Upper lobe of left lung (tissue), 6 donors: Measurements from ENCODE around the gene ECPAS. TPM values are rescaled to one million over a fixed set of nuclear protein-coding genes. Genes with fewer than 3 reads are reported as not detected.

Source experiments
- ATAC-seq, 2 donors: fragments of 200-7000 bp; cut with Tn5 transposase; one replicate each; pipeline ENCODE4 v1.9.1; 2022; ENCODE audit warnings: mild to moderate bottlenecking in 2 of 2, moderate library complexity in 2 of 2; ENCODE audit not compliant: low FRiP score in 2 of 2
- DNase-seq, 2 donors: peaks; one replicate each; pipeline ENCODE4 v3.0.0-alpha.2; 2019 to 2020
- H3K27ac ChIP-seq, 4 donors: fragments of 200-600 bp; sonication (generic); one replicate each; pipeline ENCODE4 v1.5.1; 2016 to 2019
- H3K27me3 ChIP-seq, 4 donors: fragments of 200-600 bp; sonication (generic); one replicate each; pipeline ENCODE4 v1.5.1; 2017 to 2019
- H3K36me3 ChIP-seq, 4 donors: fragments of 200-600 bp; sonication (generic); one replicate each; pipeline ENCODE4 v1.5.1; 2016 to 2019
- H3K4me1 ChIP-seq, 4 donors: fragments of 200-600 bp; sonication (generic); one replicate each; pipeline ENCODE4 v1.5.1; 2018 to 2019
- H3K4me3 ChIP-seq, 4 donors: fragments of 200-600 bp; sonication (generic); one replicate each; pipeline ENCODE4 v1.5.1; 2017 to 2019; ENCODE audit warnings: mild to moderate bottlenecking in 2 of 4, moderate library complexity in 1 of 4
- H3K9me3 ChIP-seq, 4 donors: fragments of 200-600 bp; sonication (generic); one replicate each; pipeline ENCODE4 v1.5.1; 2018 to 2019
- EP300 ChIP-seq, 4 donors: sonication (generic); formaldehyde crosslinking; IDR thresholded peaks; one replicate each; pipeline ENCODE4 v1.5.1; 2017; ENCODE audit warnings: antibody characterized with exemption in 4 of 4, control low read depth in 2 of 4
- POLR2A ChIP-seq, 4 donors: fragments of 450-650 bp; IDR thresholded peaks; one replicate each; pipeline ENCODE4 v1.5.1; 2016 to 2017; ENCODE audit warnings: antibody characterized with exemption in 4 of 4, mild to moderate bottlenecking in 2 of 4
- POLR2AphosphoS5 ChIP-seq, 2 donors: sonication (generic); formaldehyde crosslinking; IDR thresholded peaks; one replicate each; pipeline ENCODE4 v1.5.1; 2017; ENCODE audit warnings: antibody characterized with exemption in 2 of 2
- WGBS, 2 donors: methylation state at CpG; one replicate each; pipeline ENCODE4 v1.1.5; 2017 to 2018; 5-methylcytosine and 5-hydroxymethylcytosine counted together
- total RNA-seq, 6 donors: library from RNA; depleted of rRNA in 4 of 6; stranded (reverse); fragments of >200 nt in 4 of 6; gene quantifications; one replicate each; pipeline versions ENCODE4 v1.1.0 to v1.2.1, GENCODE V29; 2016 to 2021
- TF ChIP-seq, protein P1 (sequence below), 6 experiments: fragments of 450-650 bp in 4 of 6; fragments of 200-600 bp in 2 of 6; sonication (generic) in 2 of 6; IDR thresholded peaks; one replicate each; pipeline ENCODE4 v1.5.1; 2016 to 2019; ENCODE audit warnings: antibody characterized with exemption in 6 of 6
- donor health status: DM: no; HTN: no; CAD: no; lungs with moderate emphysema.
- donor health status: DM: no; HTN: yes; CAD: no; lungs with severe emphysema.

The ECPAS gene
- total RNA-seq, 6 donors from 2014 or later: 64.4 to 158 (median 83.3) TPM

DNA sequence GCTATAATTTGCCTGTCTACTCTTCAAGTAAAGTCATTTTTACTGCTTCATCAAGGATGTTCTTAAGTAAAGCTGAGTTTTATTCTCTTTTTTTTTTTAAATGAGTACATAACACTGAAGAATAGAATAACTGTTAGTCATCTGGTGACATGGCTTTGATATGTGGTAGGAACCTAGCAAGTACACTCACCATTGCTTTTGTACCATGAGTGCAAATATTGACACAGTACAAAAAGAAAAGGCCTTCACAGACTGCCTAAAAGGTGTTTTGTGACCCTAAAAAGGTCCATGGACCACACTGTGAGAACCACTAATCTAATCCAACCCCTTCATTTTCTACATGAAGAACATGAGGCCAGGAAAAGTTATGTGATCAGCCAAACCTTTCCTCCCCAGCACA lies 55.0 kb downstream of the ECPAS start:
- DNase-seq (no peak), ATAC-seq (no peak)
- Histone ChIP-seq H3K9me3 (no peaks in the 10 kb centered on the region), H3K36me3 (peaks cover 5 to 92% (median 31%) of the 10 kb centered on the region in 4 donors), H3K4me3 (no peak overlapping the region), H3K27ac (peak overlapping the region in 1 of 4 donors; percentile 20), H3K4me1 (no peaks in the 10 kb centered on the region), H3K27me3 (no peaks in the 10 kb centered on the region)
- TF ChIP-seq POLR2AphosphoS5 (IDR thresholded peaks at IDR 0.05) (no peak), POLR2A (IDR thresholded peaks at IDR 0.05) (no peak), EP300 (IDR thresholded peaks at IDR 0.05) (no peak)
- TF ChIP-seq, protein P1, sequence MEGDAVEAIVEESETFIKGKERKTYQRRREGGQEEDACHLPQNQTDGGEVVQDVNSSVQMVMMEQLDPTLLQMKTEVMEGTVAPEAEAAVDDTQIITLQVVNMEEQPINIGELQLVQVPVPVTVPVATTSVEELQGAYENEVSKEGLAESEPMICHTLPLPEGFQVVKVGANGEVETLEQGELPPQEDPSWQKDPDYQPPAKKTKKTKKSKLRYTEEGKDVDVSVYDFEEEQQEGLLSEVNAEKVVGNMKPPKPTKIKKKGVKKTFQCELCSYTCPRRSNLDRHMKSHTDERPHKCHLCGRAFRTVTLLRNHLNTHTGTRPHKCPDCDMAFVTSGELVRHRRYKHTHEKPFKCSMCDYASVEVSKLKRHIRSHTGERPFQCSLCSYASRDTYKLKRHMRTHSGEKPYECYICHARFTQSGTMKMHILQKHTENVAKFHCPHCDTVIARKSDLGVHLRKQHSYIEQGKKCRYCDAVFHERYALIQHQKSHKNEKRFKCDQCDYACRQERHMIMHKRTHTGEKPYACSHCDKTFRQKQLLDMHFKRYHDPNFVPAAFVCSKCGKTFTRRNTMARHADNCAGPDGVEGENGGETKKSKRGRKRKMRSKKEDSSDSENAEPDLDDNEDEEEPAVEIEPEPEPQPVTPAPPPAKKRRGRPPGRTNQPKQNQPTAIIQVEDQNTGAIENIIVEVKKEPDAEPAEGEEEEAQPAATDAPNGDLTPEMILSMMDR (IDR thresholded peaks at IDR 0.05): no peak

DNA sequence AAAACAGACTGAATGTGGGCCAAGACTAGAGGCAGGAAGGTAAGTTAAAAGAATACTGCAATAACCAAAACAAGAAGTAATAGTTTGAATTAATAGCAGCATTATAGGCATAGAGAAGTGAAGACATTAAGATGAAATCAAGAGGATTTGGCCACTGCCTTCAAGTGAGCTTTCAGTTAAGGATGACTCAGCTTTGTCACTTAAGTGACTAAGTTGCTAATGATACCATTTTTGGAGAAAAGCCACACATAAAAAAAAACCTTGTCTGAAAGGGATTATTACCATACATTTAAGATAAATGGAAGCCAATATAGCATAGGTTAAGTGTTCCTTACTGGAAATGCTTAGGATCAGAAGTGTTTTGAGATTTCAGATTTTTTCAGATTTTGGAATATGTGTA lies 57.0 kb downstream of the ECPAS start:
- no peak for DNase-seq
- Histone ChIP-seq H3K27ac (no peak overlapping the region), H3K4me3 (no peak overlapping the region), H3K4me1 (no peaks in the 10 kb centered on the region), H3K27me3 (no peaks in the 10 kb centered on the region), H3K36me3 (peaks cover 5 to 94% (median 32%) of the 10 kb centered on the region in 4 donors), H3K9me3 (no peaks in the 10 kb centered on the region)
- ATAC-seq: no peak
- TF ChIP-seq, protein P1 (IDR thresholded peaks at IDR 0.05): no peak
- TF ChIP-seq POLR2AphosphoS5 (IDR thresholded peaks at IDR 0.05) (no peak), POLR2A (IDR thresholded peaks at IDR 0.05) (no peak), EP300 (IDR thresholded peaks at IDR 0.05) (no peak)

DNA sequence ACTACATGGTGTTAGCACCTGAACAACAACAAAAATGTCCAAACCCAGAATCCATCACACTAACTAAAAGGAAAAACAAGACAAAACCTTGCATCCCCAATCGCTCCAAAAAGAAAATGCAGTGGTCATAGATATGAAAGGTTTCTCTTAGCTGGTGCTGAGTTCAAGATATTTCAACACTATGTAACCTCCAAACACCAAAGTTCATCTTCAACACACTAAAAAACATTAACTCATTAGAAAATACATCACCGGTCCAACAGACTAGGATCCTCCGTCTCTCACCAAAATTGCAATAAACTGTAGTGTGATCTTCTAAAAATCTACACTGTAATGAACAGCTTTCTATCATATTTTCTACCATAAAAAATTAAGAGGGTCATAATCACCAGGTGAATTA lies 60.8 kb downstream of the ECPAS start:
- DNase-seq (no peak), ATAC-seq (no peak)
- no peaks in the 10 kb centered on the region for H3K9me3 ChIP-seq
- H3K36me3 ChIP-seq: peaks cover 14 to 97% (median 34%) of the 10 kb centered on the region in 4 donors
- no peaks in the 10 kb centered on the region for H3K27me3 ChIP-seq
- TF ChIP-seq EP300 (IDR thresholded peaks at IDR 0.05) (no peak), POLR2A (IDR thresholded peaks at IDR 0.05) (no peak), POLR2AphosphoS5 (IDR thresholded peaks at IDR 0.05) (no peak)
- TF ChIP-seq, protein P1 (IDR thresholded peaks at IDR 0.05): no peak
- H3K4me1 ChIP-seq: no peaks in the 10 kb centered on the region
- no peak overlapping the region for H3K27ac ChIP-seq
- H3K4me3 ChIP-seq: no peak overlapping the region
- WGBS, 2 donors: 95 to 96% methylated on average over 3 of the region's 3 CpGs

DNA sequence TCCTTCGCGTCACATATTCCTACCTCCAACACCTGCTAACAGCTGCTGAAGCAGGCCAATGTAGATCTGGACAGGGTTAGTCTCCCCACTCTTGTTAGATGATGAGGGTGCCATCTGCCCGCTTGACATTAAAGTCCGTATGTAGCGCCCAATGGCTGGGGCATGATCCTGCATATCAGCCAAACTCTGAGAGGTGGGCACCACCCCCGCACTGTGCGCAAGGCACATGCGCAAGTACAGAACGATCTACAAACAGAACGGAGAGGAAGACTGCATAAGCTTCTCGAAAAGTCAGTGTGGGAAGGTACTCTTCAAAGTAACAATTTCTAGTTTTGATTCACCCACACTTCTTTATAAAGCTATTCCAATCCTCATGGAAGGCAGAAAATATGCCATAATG lies 69.8 kb downstream of the ECPAS start:
- Histone ChIP-seq H3K9me3 (no peaks in the 10 kb centered on the region), H3K27ac (no peak overlapping the region), H3K4me1 (no peaks in the 10 kb centered on the region), H3K36me3 (peaks cover 31 to 99% (median 66%) of the 10 kb centered on the region in 4 donors), H3K27me3 (no peaks in the 10 kb centered on the region), H3K4me3 (no peak overlapping the region)
- ATAC-seq (no peak), DNase-seq (no peak)
- WGBS, 2 donors: 90 to 92% methylated on average over 11 of the region's 11 CpGs
- TF ChIP-seq EP300 (IDR thresholded peaks at IDR 0.05): no peak
- TF ChIP-seq, protein P1 (IDR thresholded peaks at IDR 0.05): no peak
- no peak for TF ChIP-seq POLR2AphosphoS5 (IDR thresholded peaks at IDR 0.05)
- no peak for TF ChIP-seq POLR2A (IDR thresholded peaks at IDR 0.05)

DNA sequence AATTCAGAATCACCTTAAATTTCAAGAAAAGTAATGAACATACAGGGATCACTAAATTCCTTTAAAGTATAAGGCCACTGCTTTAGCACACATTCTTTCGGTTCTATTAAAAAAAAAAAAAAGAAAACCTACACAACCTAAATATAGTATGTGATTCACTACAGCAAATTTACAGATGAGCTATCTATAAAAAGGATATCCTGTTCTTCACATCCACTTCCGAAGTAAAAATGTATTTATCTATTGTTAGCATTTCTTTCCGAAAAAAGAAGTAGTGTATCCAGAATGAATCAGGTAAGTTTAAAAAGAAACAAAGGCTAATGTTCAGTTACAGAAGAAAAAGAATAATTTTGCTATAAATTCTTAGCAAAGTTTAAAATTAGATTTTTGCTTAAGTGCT lies 70.2 kb downstream of the ECPAS start:
- Histone ChIP-seq H3K4me1 (no peaks in the 10 kb centered on the region), H3K4me3 (no peak overlapping the region), H3K27ac (no peak overlapping the region), H3K9me3 (no peaks in the 10 kb centered on the region), H3K36me3 (peaks cover 33 to 99% (median 70%) of the 10 kb centered on the region in 4 donors), H3K27me3 (no peaks in the 10 kb centered on the region)
- WGBS, 2 donors: 67 to 76% methylated on average over 3 of the region's 3 CpGs
- no peak for ATAC-seq
- DNase-seq: no peak
- TF ChIP-seq POLR2A (IDR thresholded peaks at IDR 0.05) (no peak), EP300 (IDR thresholded peaks at IDR 0.05) (no peak), POLR2AphosphoS5 (IDR thresholded peaks at IDR 0.05) (no peak)
- TF ChIP-seq, protein P1 (IDR thresholded peaks at IDR 0.05): no peak
